Right ventricle myocardium superior (tissue), 1 donor: ENCODE measurements around the gene DPP10. TPM values are rescaled to one million over a fixed set of nuclear protein-coding genes. Genes with fewer than 3 reads are reported as not detected.

Experiments
- ATAC-seq: fragments of 200-7000 bp; cut with Tn5 transposase; one replicate; pipeline ENCODE4 v1.9.1; 2020; ENCODE audit warnings: mild to moderate bottlenecking; ENCODE audit not compliant: poor library complexity
- DNase-seq: peaks from one replicate; pipeline ENCODE4 v3.0.0-alpha.2; 2020
- intact Hi-C: fragments of 100-400 bp; cut with DNase I; formaldehyde crosslinking; loops from one replicate; pipeline ENCODE4 v1.11.2; 2022
- total RNA-seq: library from RNA; stranded (reverse); fragmentation: NEBNext Ultra II Directional; extraction: Animal tissue kit (Norgen Biotek cat#: 25700); gene quantifications from one replicate; pipeline ENCODE4 v1.2.1, GENCODE V29; 2021
- donor health status: DM: no; HTN: yes; CAD: no; lungs with severe emphysema.

The DPP10 gene
- total RNA-seq, 1 donor from 2014 or later, result 0.32 TPM

DNA sequence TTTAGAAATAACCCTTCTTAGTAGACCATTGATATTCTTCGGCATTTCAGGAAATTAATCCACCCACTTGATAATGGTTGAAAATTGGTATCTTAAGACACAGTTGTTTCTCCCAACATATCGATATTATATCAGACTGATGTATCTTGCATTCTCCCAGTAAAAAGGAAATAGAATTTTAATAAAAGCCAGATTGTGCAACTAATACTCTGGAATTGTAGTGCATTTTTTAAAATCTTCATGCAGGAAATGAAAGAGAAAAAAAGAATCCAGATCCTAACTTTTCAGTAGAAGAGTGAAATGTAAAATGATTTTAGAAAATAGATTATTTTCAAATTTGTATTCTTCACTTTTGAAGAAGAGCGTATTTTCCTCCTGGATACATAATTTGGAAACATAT lies 1168.4 kb downstream of the DPP10 start:
- no peak for DNase-seq
- ATAC-seq, result no peak
- intact Hi-C loops, result no loop called here

- intact Hi-C loops, result no loop called here
- DNase-seq (no peak), ATAC-seq (no peak)
These were observed 1181.9 kb downstream of the DPP10 start for GRCh38 chr2:115624332-115624731.

- no peak for ATAC-seq
These were observed 1192.1 kb downstream of the DPP10 start for GRCh38 chr2:115634578-115634977.

GRCh38 chr2:115635430-115635829 lies 1193.0 kb downstream of the DPP10 start:
- DNase-seq (no peak), ATAC-seq (no peak)
- intact Hi-C loops, result no loop called here

More at GRCh38 chr2:115634578-115634977, 1192.1 kb downstream of the DPP10 start:
- no peak for DNase-seq
- intact Hi-C loops, result no loop called here

DNA sequence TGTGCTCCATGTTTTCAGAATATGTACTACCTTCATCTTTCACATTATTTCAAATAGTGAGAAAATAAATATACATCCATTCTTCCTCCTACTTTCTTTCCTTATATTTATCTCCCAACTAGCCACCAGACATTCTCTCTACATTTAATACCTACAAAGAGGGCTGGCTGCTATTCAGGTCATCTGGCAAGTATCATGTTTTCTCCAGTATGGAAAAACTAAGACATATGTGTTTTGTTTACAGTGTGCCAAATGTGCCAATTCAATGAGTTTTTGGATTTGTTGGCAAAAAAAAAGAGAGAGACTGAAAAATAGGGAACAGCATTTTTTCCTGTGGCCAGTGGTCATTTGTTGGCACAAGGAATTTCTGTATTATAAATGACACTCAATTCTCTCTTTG lies 1207.3 kb downstream of the DPP10 start:
- no peak for ATAC-seq
- intact Hi-C loops, result no loop called here
- DNase-seq, result no peak

- DNase-seq (no peak), ATAC-seq (no peak)
- intact Hi-C loops, result no loop called here
These were observed 1208.4 kb downstream of the DPP10 start for GRCh38 chr2:115650827-115651226.

GRCh38 chr2:115652652-115653051 lies 1210.2 kb downstream of the DPP10 start:
- intact Hi-C loops, result no loop called here
- DNase-seq, result no peak
- no peak for ATAC-seq

DNA sequence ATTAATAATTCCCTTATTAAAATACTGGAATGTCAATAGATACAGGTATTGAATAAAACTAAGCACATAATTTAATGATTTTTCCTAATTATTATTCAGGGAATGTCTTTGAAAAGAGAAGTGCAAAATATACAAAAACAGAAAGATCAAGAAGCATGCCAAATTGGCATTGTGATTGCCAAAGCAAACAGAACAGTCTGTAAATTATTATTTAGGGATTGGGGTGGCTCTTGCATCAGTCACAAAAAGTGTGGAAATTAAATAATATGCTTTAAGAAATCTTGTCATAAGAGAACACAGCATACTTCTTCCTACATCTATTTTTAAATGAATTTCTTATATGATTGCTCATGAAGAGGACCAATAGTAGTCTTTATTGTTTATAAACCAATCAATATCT lies 1211.9 kb downstream of the DPP10 start:
- DNase-seq (no peak), ATAC-seq (no peak)
- intact Hi-C loops, result no loop called here

- ATAC-seq (no peak), DNase-seq (no peak)
- intact Hi-C loops, result no loop called here
These were observed 1235.7 kb downstream of the DPP10 start for GRCh38 chr2:115678129-115678528.

GRCh38 chr2:115684345-115684744 lies 1241.9 kb downstream of the DPP10 start:
- intact Hi-C loops, result no loop called here
- ATAC-seq, result no peak
- no peak for DNase-seq

DNA sequence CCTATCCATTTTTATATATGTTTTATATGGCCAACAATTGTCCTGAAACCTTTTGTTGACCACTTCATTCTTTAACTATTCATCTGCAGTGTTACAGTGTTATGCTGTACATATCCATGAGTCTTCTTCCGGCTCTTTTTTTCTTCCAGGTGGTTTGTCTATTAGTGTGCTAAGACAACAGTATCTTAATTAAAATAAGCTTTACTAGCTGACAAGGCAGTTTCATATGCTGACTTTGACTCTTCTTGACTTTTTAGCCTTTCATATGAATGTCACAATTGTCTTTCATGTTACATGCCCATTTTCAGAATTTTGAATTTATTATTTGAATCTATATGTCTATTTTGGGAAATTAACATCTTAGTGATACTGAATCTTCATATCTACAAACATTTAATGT lies 1249.0 kb downstream of the DPP10 start:
- DNase-seq, result no peak
- ATAC-seq, result no peak
- intact Hi-C loops, result no loop called here

GRCh38 chr2:115694651-115695050 lies 1252.2 kb downstream of the DPP10 start:
- intact Hi-C loops, result no loop called here
- ATAC-seq (no peak), DNase-seq (no peak)

GRCh38 chr2:115733190-115733775 lies 1290.8 kb downstream of the DPP10 start:
- ATAC-seq, result no peak
- intact Hi-C loops, result no loop called here
- DNase-seq, result no peak

- DNase-seq (no peak), ATAC-seq (no peak)
- intact Hi-C loops, result no loop called here
These were observed 1295.7 kb downstream of the DPP10 start for GRCh38 chr2:115738111-115738510.

- ATAC-seq (no peak), DNase-seq (no peak)
- intact Hi-C loops, result no loop called here
These were observed 1297.1 kb downstream of the DPP10 start for GRCh38 chr2:115739574-115739973.

- ATAC-seq (no peak), DNase-seq (no peak)
- intact Hi-C loops, result no loop called here
These were observed 1303.7 kb downstream of the DPP10 start for GRCh38 chr2:115746151-115746550.

DNA sequence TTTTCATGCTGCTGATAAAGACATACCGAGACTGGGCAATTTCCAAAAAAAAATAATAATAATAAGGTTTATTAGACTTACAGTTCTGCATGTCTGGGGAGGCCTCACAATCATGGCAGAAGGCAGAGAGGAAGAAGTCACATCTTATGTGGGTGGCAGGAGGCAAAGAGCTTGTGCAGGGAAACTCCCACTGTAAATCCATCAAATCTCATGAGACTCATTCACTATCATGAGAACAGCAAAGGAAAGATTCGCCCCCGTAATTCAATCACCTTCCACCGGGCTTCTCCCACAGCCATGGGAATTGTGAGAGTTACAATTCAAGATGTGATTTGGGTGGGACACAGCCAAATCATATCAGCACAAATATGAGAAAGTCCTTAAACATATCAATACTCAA lies 1314.8 kb downstream of the DPP10 start:
- intact Hi-C loops, result no loop called here
- DNase-seq (no peak), ATAC-seq (no peak)

DNA sequence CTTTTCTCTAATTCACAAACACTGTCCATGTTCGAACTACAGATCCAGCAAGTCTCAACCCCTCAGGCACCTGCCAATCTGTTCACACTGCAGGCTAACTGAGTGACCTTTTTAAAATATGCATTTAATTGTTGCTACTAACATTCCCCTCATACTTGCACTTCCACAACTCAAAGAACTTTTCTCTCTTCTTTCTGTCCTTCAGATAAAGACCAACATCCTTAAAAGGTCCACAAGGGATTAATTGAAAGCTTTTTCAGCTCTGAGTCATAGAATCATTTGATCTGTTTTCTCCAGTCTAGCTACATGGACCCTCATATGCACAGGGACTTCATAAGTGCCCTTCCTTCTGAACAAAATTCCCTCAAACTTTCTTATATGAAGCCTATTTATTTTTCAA lies 1321.2 kb downstream of the DPP10 start:
- intact Hi-C loops, result no loop called here
- DNase-seq (no peak), ATAC-seq (no peak)

GRCh38 chr2:115771516-115771915 lies 1329.1 kb downstream of the DPP10 start:
- DNase-seq (peak; percentile 41), ATAC-seq (peak; percentile 96)
- intact Hi-C loops, result no loop called here

GRCh38 chr2:115774361-115774760 lies 1331.9 kb downstream of the DPP10 start:
- ATAC-seq, result peak; percentile 81
- no peak for DNase-seq
- intact Hi-C loops, result no loop called here

DNA sequence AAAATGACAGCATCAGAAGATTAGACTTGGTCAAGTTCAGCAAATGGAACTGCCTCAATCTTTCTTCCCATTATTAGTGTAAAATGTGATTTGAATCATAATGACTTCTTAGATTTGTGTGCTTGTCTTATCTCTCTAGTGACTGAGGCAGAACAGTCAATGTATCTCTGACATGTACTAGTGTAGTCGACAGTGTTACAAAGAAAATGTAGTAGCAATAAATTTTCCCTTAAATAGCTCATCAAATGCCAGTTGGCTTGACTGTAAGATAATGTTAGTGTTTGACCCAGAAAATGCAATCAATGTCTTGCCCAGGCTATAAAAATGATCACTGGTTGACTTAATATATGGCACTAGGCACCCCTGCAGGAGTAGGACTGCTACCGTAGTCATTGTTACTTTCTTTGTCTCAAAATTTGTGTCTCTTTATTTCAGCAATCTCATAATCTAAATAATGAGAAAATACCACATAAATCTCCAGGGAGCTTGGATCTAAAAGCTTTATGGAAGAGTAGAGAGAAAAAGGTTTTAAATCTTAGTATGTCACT lies 1336.7 kb downstream of the DPP10 start:
- DNase-seq, result no peak
- intact Hi-C loops, result no loop called here
- no peak for ATAC-seq
